ENCODE measurements around the gene TRDMT1.

The TRDMT1 gene

GRCh38 chr10:17151716-17152115 is 49.8 kb downstream of the TRDMT1 start:
- DNase-seq (ENCODE audit: low read depth): no peak
- TF ChIP-seq, protein P1, sequence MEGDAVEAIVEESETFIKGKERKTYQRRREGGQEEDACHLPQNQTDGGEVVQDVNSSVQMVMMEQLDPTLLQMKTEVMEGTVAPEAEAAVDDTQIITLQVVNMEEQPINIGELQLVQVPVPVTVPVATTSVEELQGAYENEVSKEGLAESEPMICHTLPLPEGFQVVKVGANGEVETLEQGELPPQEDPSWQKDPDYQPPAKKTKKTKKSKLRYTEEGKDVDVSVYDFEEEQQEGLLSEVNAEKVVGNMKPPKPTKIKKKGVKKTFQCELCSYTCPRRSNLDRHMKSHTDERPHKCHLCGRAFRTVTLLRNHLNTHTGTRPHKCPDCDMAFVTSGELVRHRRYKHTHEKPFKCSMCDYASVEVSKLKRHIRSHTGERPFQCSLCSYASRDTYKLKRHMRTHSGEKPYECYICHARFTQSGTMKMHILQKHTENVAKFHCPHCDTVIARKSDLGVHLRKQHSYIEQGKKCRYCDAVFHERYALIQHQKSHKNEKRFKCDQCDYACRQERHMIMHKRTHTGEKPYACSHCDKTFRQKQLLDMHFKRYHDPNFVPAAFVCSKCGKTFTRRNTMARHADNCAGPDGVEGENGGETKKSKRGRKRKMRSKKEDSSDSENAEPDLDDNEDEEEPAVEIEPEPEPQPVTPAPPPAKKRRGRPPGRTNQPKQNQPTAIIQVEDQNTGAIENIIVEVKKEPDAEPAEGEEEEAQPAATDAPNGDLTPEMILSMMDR (IDR thresholded peaks at IDR 0.05; ENCODE audit: insufficient read depth, low read depth, low read length, missing control alignments): no peak
- no peak overlapping the region for H3K4me3 ChIP-seq (ENCODE audit: low read length)

- no peak overlapping the region for H3K4me3 ChIP-seq (ENCODE audit: low read length)
- DNase-seq (ENCODE audit: low read depth): no peak
- TF ChIP-seq, protein P1 (IDR thresholded peaks at IDR 0.05; ENCODE audit: insufficient read depth, low read depth, low read length, missing control alignments): no peak
These were observed 53.5 kb downstream of the TRDMT1 start for GRCh38 chr10:17147884-17148489.

- TF ChIP-seq, protein P1 (IDR thresholded peaks at IDR 0.05; ENCODE audit: insufficient read depth, low read depth, low read length, missing control alignments): no peak
- H3K4me3 ChIP-seq (ENCODE audit: low read length): no peak overlapping the region
- DNase-seq (ENCODE audit: low read depth): no peak
These were observed 54.6 kb downstream of the TRDMT1 start for GRCh38 chr10:17146892-17147291.

GRCh38 chr10:17145239-17145638 is 56.2 kb downstream of the TRDMT1 start:
- DNase-seq (ENCODE audit: low read depth): no peak
- no peak overlapping the region for H3K4me3 ChIP-seq (ENCODE audit: low read length)
- TF ChIP-seq, protein P1 (IDR thresholded peaks at IDR 0.05; ENCODE audit: insufficient read depth, low read depth, low read length, missing control alignments): no peak

DNA sequence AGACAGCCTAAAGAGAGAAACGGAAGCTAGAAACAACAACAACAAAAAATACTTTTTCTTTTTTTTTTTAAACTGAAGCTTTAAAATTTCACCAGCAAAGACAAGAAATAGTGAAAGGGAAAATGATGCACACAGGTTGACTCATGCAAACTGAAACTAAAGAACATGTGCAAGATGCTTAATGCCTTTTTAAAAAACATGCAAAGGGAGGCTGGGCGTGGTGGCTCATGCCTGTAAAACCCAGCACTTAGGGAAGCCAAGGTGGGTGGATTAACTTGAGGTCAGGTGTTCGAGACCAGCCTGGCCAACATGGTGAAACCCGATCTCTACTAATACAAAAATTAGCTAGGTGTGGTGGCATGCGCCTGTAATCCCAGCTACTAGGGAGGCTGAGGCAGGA is 56.7 kb downstream of the TRDMT1 start:
- no peak overlapping the region for H3K4me3 ChIP-seq (ENCODE audit: low read length)
- peak; percentile 73 for DNase-seq (ENCODE audit: low read depth)
- TF ChIP-seq, protein P1 (IDR thresholded peaks at IDR 0.05; ENCODE audit: insufficient read depth, low read depth, low read length, missing control alignments): no peak

DNA sequence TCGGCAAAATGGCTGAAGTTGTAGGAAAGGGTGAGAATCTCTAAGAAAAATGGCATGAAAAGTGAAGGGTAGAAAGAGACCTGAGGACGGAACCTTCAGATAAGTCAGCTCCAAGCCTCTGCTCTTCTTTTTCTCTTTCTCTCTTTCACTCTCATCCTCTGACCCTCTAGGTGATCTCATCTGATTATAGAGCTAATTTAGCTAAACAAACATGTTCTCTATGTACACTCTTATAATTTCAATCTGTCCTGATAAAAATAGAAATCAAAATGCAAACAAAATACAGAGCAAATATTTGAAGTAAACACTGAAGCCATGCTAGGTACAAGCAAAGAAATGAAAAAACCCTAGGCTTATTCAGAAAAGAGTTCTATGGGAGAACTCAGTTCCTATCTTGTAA is 57.4 kb downstream of the TRDMT1 start:
- TF ChIP-seq, protein P1 (IDR thresholded peaks at IDR 0.05; ENCODE audit: insufficient read depth, low read depth, low read length, missing control alignments): no peak
- H3K4me3 ChIP-seq (ENCODE audit: low read length): no peak overlapping the region
- no peak for DNase-seq (ENCODE audit: low read depth)

DNA sequence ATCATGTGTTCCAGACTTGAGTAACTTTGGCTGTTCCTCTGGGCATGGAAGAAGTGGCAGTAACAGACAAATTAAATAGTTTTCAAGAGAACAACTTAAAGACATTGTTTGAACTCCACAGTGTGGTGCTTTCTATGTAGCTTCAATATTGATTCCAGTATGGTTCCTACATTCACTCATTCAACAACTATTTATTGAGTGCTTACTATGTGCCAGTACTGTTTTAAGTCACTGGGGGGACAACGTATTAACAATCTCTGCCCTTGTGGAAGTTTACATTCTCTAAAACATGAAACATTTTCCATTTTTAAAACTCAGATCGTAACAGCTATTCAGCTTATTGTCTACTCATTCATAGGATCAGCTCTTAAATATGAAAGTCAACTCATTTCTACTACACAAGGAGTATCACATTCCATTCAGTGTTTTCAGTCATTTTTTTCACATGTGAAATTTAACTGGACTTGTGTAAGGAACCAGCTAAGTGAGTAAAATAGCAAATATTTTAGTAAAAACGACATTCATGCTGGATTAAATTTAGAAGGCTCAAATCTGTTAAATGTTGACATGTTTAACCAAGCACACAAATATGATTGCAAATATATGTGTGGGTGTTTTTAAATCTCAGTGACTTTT is 58.3 kb downstream of the TRDMT1 start:
- no peak overlapping the region for H3K4me3 ChIP-seq (ENCODE audit: low read length)
- no peak for DNase-seq (ENCODE audit: low read depth)

More for the DNA sequence above, 58.3 kb downstream of the TRDMT1 start:
- TF ChIP-seq, protein P1 (IDR thresholded peaks at IDR 0.05; ENCODE audit: insufficient read depth, low read depth, low read length, missing control alignments): no peak
